Aorta (tissue), 5 donors: ENCODE results near the gene IQSEC1. TPM values are rescaled to one million over a fixed set of nuclear protein-coding genes. Genes with fewer than 3 reads are reported as not detected.

ENCODE experiments used
- ATAC-seq: fragments of 200-7000 bp; cut with Tn5 transposase; one replicate; pipeline ENCODE4 v1.9.1; 2022; ENCODE audit warnings: moderate library complexity; ENCODE audit not compliant: low FRiP score
- DNase-seq, 2 donors: peaks; one replicate each; pipeline ENCODE4 v3.0.0-alpha.2; 2020
- H3K27ac ChIP-seq, 2 donors: one replicate each; pipeline ENCODE4 v1.5.1; 2013; ENCODE audit warnings: low read length in 2 of 2, mild to moderate bottlenecking in 2 of 2, moderate library complexity in 2 of 2, control low read depth in 1 of 2, inconsistent platforms in 1 of 2, low read depth in 1 of 2
- H3K27me3 ChIP-seq, 2 donors: one replicate each; pipeline ENCODE4 v1.6.1; 2013; ENCODE audit warnings: control low read depth in 1 of 2, low read length in 1 of 2, mild to moderate bottlenecking in 1 of 2, moderate library complexity in 1 of 2; ENCODE audit not compliant: insufficient read depth in 2 of 2, control insufficient read depth in 1 of 2
- H3K36me3 ChIP-seq, 2 donors: one replicate each; pipeline ENCODE4 v1.6.1; 2013; ENCODE audit warnings: control low read depth in 1 of 2, low read length in 1 of 2, mild to moderate bottlenecking in 1 of 2; ENCODE audit not compliant: insufficient read depth in 2 of 2, control insufficient read depth in 1 of 2
- H3K4me1 ChIP-seq, 2 donors: one replicate each; pipeline ENCODE4 v1.6.1; 2013; ENCODE audit warnings: low read length in 2 of 2, control low read depth in 1 of 2, mild to moderate bottlenecking in 1 of 2, moderate library complexity in 1 of 2; ENCODE audit not compliant: insufficient read depth in 2 of 2, control insufficient read depth in 1 of 2
- H3K4me3 ChIP-seq, 2 donors: one replicate each; pipeline ENCODE4 v1.5.1; 2013; ENCODE audit warnings: low read length in 2 of 2, control low read depth in 1 of 2, mild to moderate bottlenecking in 1 of 2
- H3K9me3 ChIP-seq: one replicate; pipeline ENCODE4 v1.6.1; 2013; ENCODE audit warnings: mild to moderate bottlenecking, low read length; ENCODE audit not compliant: control insufficient read depth
- WGBS, 2 donors: extraction: QIAGEN DNeasy Blood & Tissue Kit; methylation state at CpG; one replicate each; pipeline ENCODE4 v1.1.7; 2013; 5-methylcytosine and 5-hydroxymethylcytosine counted together
- intact Hi-C, 2 donors: fragments of 100-400 bp; cut with DNase I; formaldehyde crosslinking; loops; one replicate each; pipeline versions ENCODE4 v1.14.2 to v1.15.0; 2022
- polyA plus RNA-seq, 2 donors: library from polyadenylated mRNA; stranded (reverse); fragments of 200-250 nt; gene quantifications; one replicate each; pipeline ENCODE4 v1.2.3, GENCODE V29; 2013
- total RNA-seq, 2 donors: library from RNA; stranded (reverse); fragmentation: NEBNext Ultra II Directional; extraction: Animal tissue kit (Norgen Biotek cat#: 25700); gene quantifications; one replicate each; pipeline ENCODE4 v1.2.1, GENCODE V29; 2021
- donor health status: healthy with polysubstance abuse.
- donor health status: Bipolar disorder and iron deficiency.
- donor health status: DM: no; HTN: no; CAD: no.
- donor health status: DM: no; HTN: no; CAD: no.
- donor health status: DM: yes; HTN: yes; CAD: no.

Gene IQSEC1
- total and polyA plus RNA-seq, 4 donors = 12.6 to 84.7 (median 49.9) TPM

GRCh38 chr3:12896063-12896985 is 176.9 kb downstream of the IQSEC1 start:
- peaks cover 0 to 4% of the 10 kb centered on the region in 2 donors for H3K36me3 ChIP-seq
- DNase-seq (peak in 1 of 2 donors; percentile 48), ATAC-seq (peak; percentile 23)
- 28 to 31% methylated on average over 14 of the region's 14 CpGs for WGBS, 2 donors
- H3K4me3 ChIP-seq = no peak overlapping the region
- H3K4me1 ChIP-seq = no peaks in the 10 kb centered on the region
- no peaks in the 10 kb centered on the region for H3K27me3 ChIP-seq
- H3K9me3 ChIP-seq = no peaks in the 10 kb centered on the region
- intact Hi-C loops = loop anchor here in 1 of 2 donors (5.0 kb wide), 1 partner anchor 86 kb away; no protein-coding TSS in a partner anchor
- H3K27ac ChIP-seq = peak overlapping the region; percentile 20 to 61

- H3K27ac ChIP-seq = no peak overlapping the region
- intact Hi-C loops = loop anchor here in 1 of 2 donors (5.0 kb wide), 1 partner anchor 87 kb away; no protein-coding TSS in a partner anchor
- no peak overlapping the region for H3K4me3 ChIP-seq
- DNase-seq (peak in 1 of 2 donors; percentile 59), ATAC-seq (no peak)
- H3K36me3 ChIP-seq = no peaks in the 10 kb centered on the region
- no peaks in the 10 kb centered on the region for H3K4me1 ChIP-seq
- 35% methylated on average over 13 of the region's 13 CpGs for WGBS, 2 donors
- H3K9me3 ChIP-seq = no peaks in the 10 kb centered on the region
- no peaks in the 10 kb centered on the region for H3K27me3 ChIP-seq
Observed at GRCh38 chr3:12895391-12896062, 177.7 kb downstream of the IQSEC1 start.

- Histone ChIP-seq H3K27me3 (no peaks in the 10 kb centered on the region), H3K4me3 (no peak overlapping the region), H3K4me1 (no peaks in the 10 kb centered on the region), H3K27ac (no peak overlapping the region), H3K36me3 (no peaks in the 10 kb centered on the region), H3K9me3 (no peaks in the 10 kb centered on the region)
- DNase-seq = no peak
- 77 to 80% methylated on average over 6 of the region's 6 CpGs for WGBS, 2 donors
- no peak for ATAC-seq
- intact Hi-C loops = loop anchor here in 1 of 2 donors (5.0 kb wide), 1 partner anchor 88 kb away; no protein-coding TSS in a partner anchor
Observed at GRCh38 chr3:12894629-12895028, 178.6 kb downstream of the IQSEC1 start.

GRCh38 chr3:12893852-12894251 is 179.4 kb downstream of the IQSEC1 start:
- H3K36me3 ChIP-seq = no peaks in the 10 kb centered on the region
- intact Hi-C loops = loop anchor here in 1 of 2 donors (2.0 kb wide), 1 partner anchor 25 kb away; no protein-coding TSS in a partner anchor
- H3K27me3 ChIP-seq = no peaks in the 10 kb centered on the region
- H3K4me1 ChIP-seq = no peaks in the 10 kb centered on the region
- no peak overlapping the region for H3K27ac ChIP-seq
- WGBS, 2 donors = 44 to 47% methylated on average over 9 of the region's 9 CpGs
- H3K9me3 ChIP-seq = no peaks in the 10 kb centered on the region
- H3K4me3 ChIP-seq = no peak overlapping the region
- DNase-seq = no peak
- no peak for ATAC-seq

DNA sequence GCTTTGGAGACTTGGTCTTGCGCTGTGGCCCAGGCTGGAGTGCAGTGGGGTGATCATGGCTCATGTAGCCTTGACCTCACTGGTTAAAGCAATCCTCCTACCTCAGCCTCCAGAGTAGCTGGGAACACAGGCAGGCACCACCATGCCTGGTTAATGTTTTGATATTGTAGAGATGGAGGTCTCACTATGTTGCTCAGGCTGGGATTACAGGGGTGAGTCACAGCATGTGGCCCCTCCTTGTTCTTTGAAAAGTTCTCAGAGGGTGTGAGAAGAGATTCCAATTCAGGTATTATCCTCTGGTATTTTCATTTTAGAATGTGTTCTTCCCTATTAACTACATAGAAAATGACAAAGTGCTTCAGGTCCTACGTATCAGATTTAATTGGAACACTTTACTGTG is 180.0 kb downstream of the IQSEC1 start:
- 57 to 62% methylated on average over 2 of the region's 2 CpGs for WGBS, 2 donors
- H3K27ac ChIP-seq = no peak overlapping the region

GRCh38 chr3:12892840-12893189 is 180.4 kb downstream of the IQSEC1 start:
- intact Hi-C loops = loop anchor here (1.0 to 2.0 kb wide), 2 partner anchors 24 to 25 kb away; no protein-coding TSS in a partner anchor
- DNase-seq (no peak), ATAC-seq (no peak)
- Histone ChIP-seq H3K4me3 (no peak overlapping the region), H3K4me1 (no peaks in the 10 kb centered on the region), H3K36me3 (no peaks in the 10 kb centered on the region), H3K27ac (no peak overlapping the region), H3K9me3 (no peaks in the 10 kb centered on the region), H3K27me3 (no peaks in the 10 kb centered on the region)
- WGBS, 2 donors = 42 to 48% methylated on average over 3 of the region's 3 CpGs

More for the DNA sequence above, 180.0 kb downstream of the IQSEC1 start:
- H3K27me3 ChIP-seq = no peaks in the 10 kb centered on the region
- no peaks in the 10 kb centered on the region for H3K9me3 ChIP-seq
- intact Hi-C loops = loop anchor here in 1 of 2 donors (2.0 kb wide), 1 partner anchor 24 kb away; no protein-coding TSS in a partner anchor
- no peaks in the 10 kb centered on the region for H3K36me3 ChIP-seq
- H3K4me3 ChIP-seq = no peak overlapping the region
- no peaks in the 10 kb centered on the region for H3K4me1 ChIP-seq
- ATAC-seq (no peak), DNase-seq (no peak)

GRCh38 chr3:12891985-12892839 is 181.0 kb downstream of the IQSEC1 start:
- intact Hi-C loops = loop anchor here (1.0 to 2.0 kb wide), 2 partner anchors 23 to 24 kb away; no protein-coding TSS in a partner anchor
- H3K27ac ChIP-seq = peak overlapping the region in 1 of 2 donors; percentile 7

More at GRCh38 chr3:12891985-12892839, 181.0 kb downstream of the IQSEC1 start:
- Histone ChIP-seq H3K27me3 (no peaks in the 10 kb centered on the region), H3K9me3 (no peaks in the 10 kb centered on the region), H3K4me3 (no peak overlapping the region), H3K36me3 (no peaks in the 10 kb centered on the region), H3K4me1 (no peaks in the 10 kb centered on the region)
- ATAC-seq (peak; percentile 67), DNase-seq (no peak)
- WGBS, 2 donors = 11% methylated on average over 15 to 16 of the region's 16 CpGs
